Measurements from ENCODE around the gene TMEM53.

Gene TMEM53

DNA sequence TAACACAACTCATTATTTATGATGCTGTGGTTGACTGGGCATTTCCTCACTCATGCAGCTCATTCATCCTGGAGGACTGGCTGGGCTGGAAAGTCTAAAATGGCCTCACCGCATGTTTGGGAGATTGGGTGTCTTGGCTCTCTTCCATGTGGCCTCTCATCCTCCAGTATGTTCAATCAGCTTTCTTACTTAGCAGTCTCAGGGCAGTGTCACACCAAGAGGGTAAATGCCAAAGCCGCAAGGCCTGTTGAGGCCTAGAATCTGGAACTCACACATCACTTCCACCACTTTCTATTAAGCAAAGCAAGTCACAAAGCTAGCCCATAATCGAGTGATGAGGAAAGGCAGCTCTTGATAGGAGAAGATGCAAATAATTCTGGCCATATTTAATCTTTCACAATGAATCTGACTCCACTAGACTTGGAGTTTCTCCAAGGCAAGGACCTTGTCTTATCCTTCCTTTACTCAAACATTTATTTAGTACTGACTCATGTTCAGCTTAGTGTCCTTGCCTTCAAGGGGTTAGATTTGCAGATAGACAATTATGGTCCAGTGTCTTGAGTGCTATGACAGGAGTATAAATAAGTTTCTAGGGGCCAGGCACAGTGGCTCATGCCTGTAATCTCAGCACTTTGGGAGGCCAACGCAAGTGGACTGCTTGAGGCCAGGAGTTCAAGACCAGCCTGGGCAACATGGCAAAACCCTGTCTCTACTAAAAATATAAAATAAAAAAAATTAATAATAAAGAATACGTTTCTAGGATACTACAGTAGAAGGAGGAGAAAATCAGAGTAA lies 45.1 kb downstream of the TMEM53 start:
- DNase-seq (ENCODE audit: low read depth in 3 of 3) = no peak

DNA sequence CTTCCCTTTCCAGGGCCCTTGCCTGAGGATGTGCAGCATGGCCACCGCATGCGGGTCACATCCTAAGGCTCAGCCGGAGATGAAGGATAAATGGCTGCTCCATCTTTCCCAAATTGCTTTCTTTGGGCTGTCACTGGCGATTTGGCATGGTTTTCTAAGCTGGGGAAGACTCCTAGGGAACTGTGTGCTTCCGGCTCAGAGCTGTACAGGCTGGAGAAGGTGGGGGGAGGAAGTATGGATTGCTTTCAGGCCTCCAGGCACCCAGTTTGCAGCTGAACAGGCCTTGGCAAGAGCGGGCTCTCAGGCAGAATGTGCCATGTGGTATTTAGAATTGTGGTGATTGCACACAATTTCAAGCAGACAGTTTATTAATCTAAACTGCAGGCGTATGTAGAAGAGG lies 48.9 kb downstream of the TMEM53 start:
- DNase-seq (ENCODE audit: low read depth in 3 of 3) = no peak

DNA sequence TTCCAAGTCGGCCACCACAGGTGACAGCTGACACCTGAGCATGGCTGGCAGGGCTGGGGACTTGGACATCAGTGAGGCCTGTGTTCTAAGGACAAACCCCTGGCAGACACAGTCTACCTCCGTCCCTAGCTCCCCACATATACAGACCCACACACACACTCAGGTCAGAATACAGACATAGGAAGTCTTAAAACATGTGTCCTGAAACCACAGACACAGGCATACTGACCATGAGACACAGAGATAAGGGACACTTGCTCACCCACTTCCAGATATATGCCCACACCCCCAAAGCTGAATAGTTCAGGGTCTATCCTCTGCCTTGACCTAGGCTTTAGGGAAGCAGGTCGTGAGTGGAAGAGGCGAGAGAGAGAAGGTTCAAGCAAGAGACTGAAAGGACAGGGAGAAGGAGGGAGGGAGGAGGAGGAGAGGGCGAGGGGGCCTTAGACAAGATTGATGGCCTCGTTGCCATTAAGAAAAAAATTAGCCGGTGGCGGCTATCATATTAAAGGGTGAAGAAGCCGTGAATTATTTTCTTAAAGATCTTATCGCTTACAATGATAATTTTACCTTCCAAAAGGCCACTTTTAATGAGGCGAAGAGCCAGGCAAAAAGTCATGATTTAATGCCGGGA lies 49.9 kb downstream of the TMEM53 start:
- DNase-seq (ENCODE audit: low read depth in 3 of 3) = no peak

GRCh38 chr1:44621841-44622286 lies 52.4 kb downstream of the TMEM53 start:
- DNase-seq (ENCODE audit: low read depth in 3 of 3) = no peak

DNA sequence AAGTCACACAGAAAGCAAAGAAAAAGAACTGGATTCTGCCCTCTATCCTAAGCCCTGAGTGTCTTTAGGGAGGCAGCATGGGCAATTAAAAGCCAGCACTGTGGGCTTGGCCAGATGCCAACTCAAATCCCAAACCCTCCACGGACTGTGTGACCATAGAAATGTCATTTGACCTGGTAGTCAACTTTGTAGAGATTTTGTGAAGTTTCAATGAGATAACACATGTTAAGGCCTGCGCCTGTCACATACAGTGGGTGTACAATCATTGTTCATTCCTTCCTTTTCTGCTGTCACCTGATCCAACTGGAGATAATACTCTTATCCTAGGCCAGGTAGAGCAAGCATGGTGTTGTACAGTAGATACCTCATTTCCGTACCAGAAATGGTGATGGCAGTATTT lies 54.2 kb downstream of the TMEM53 start:
- no peak for DNase-seq (ENCODE audit: low read depth in 3 of 3)

GRCh38 chr1:44619261-44619900 lies 54.9 kb downstream of the TMEM53 start:
- DNase-seq (ENCODE audit: low read depth in 3 of 3) = no peak

GRCh38 chr1:44617703-44618029 lies 56.6 kb downstream of the TMEM53 start:
- no peak for DNase-seq (ENCODE audit: low read depth in 3 of 3)

DNA sequence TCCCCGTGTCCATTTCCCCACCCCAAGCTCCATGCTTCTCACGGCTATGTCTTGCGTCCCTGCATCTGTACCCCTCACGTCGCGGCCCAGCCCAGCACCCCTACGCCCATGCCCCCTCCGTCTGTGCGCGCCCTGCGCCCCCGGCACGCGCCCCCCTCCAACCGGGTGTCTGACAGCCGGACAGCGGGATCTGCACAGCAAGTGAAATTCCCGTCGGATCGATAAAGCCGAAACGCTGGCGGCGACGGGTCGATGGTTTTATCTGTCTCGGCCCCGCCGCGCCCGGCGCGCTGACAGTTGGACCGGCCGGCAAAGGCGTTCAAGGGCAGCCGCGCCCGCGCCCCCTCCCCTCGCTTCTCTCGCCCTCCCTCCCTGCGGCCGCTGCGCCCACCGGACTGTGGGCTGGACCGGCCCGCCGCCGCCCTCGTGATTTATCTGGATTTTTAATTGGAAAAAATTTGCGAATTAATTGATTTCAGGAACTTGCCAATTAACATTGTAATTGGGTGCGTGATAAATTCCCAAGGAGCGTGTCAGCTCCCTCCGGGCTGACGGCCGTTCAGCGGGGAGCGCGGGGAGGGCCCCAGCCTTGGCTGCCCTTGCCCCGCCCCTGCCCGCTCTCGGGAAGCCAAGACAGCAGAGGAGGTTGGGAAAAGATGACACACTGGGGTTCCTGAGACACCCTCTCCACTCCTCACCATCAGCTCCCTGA lies 57.1 kb downstream of the TMEM53 start:
- no peak for DNase-seq (ENCODE audit: low read depth in 3 of 3)

- DNase-seq (ENCODE audit: low read depth in 3 of 3) = no peak
Observed at GRCh38 chr1:44616284-44616990, 57.8 kb downstream of the TMEM53 start.

DNA sequence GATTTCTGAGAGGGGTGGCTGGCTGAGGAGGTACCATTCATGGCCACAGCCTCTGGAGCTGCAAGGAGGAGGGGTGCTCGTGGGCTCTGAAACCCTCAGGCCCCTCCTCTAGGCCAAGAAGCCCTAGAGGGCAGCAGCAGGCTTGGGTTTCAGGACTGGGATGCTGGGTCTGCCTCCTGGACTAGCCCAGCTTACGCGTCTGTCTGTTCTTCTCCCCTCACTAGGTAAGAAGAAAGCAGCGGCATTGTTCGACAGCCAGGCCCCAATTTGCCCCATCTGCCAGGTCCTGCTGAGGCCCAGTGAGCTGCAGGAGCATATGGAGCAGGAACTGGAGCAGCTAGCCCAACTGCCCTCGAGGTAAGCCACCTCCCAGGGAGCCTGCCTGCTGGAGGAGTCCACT lies 60.3 kb downstream of the TMEM53 start:
- DNase-seq (ENCODE audit: low read depth in 3 of 3) = no peak

- no peak for DNase-seq (ENCODE audit: low read depth in 3 of 3)
Observed at GRCh38 chr1:44611866-44612265, 62.4 kb downstream of the TMEM53 start.

DNA sequence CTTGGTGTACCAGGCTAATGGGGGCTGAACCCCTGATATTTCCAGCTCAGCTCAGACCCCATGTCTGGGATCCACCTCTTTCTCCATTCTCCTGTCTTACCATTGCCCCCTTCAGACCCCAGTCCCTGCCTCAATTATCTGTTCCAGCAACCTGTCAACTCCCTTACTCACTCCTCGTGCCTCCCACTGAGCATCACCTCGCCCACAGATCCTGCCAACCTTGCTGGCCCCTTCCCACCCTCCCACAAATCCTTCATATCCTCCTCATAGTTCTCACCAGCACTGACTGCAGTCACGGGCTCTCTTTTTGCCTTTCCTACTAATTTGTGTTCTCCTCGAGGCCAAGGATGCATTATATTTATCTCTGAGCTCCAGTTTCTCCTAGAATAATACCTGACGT lies 62.9 kb downstream of the TMEM53 start:
- no peak for DNase-seq (ENCODE audit: low read depth in 3 of 3)

GRCh38 chr1:44610527-44611148 lies 63.6 kb downstream of the TMEM53 start:
- DNase-seq (ENCODE audit: low read depth in 3 of 3) = no peak

DNA sequence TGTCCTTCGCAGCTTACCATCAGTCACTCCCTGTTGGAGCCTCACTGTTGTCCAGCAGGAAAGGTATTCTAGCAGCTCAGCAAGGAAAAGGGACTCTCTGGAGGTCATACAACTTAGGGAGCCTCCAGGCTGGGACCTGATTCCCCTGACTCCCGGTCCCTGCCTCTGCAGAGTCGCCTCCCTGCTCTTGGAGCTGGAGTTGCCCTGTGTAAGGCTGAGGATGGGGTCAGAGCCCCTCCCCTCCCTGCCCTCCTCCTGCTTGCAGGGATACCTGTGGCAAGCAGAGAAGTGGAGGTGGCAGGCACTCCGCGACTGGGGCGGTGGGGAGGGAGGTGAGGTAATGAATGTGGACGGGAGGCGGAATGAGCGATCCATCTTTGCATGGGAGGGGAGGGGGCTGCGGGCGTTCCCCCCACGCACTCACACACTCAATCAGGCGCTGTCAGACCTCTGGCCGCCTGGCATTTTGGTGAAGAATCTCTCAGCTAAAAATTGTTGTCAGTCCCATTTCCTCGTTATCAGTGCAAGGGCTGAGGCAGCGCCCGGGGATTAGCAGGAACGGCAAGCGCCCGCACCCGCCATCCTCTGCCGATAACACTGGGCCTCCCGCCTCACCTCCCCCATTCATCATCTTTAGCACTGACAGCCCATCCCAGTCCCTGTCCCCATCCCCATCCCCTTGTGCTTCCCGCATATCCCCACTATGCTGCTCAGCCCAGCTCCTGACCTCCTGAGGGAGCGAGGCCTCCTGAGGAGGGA lies 64.3 kb downstream of the TMEM53 start:
- DNase-seq (ENCODE audit: low read depth in 3 of 3) = no peak

DNA sequence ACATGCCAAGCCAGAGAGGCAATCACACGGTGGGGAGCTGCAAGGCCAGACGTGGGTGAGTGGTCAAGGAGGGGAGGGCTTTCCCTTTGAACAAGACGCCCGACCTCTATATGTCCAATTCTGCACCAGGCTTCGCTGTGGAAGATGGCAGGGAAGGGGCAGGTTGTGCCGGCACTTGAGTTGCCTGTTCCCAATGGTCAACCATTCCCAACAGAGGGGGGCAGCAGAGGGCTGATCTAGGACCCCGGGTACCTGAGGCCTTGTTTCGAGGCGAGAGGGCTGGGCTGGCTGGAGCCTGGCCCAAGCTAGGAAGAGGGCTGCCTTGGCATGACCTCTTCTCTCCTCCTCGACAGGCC lies 64.9 kb downstream of the TMEM53 start:
- no peak for DNase-seq (ENCODE audit: low read depth in 3 of 3)

DNA sequence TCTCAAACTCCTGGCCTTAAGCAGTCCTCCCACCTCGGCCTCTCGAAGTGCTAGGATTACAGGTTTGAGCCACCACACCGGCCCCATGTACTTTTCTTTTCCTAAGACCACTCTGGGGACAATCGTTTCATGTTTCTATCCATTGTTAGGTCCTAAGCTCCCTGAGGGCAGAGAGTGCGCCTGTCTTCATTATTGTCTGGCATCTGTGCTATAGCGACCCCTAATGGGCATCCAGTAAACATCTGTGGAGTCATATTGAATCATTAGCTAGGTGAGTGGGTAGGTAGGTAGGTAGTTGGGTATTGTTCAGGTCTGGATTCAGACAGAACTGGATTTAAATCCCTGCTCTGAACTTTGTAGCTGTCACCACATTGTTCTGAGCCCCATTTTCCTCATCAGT lies 66.1 kb downstream of the TMEM53 start:
- no peak for DNase-seq (ENCODE audit: low read depth in 3 of 3)

GRCh38 chr1:44606701-44607281 lies 67.5 kb downstream of the TMEM53 start:
- DNase-seq (ENCODE audit: low read depth in 3 of 3) = no peak

- DNase-seq (ENCODE audit: low read depth in 3 of 3) = no peak
Observed at GRCh38 chr1:44605914-44606615, 68.2 kb downstream of the TMEM53 start.

DNA sequence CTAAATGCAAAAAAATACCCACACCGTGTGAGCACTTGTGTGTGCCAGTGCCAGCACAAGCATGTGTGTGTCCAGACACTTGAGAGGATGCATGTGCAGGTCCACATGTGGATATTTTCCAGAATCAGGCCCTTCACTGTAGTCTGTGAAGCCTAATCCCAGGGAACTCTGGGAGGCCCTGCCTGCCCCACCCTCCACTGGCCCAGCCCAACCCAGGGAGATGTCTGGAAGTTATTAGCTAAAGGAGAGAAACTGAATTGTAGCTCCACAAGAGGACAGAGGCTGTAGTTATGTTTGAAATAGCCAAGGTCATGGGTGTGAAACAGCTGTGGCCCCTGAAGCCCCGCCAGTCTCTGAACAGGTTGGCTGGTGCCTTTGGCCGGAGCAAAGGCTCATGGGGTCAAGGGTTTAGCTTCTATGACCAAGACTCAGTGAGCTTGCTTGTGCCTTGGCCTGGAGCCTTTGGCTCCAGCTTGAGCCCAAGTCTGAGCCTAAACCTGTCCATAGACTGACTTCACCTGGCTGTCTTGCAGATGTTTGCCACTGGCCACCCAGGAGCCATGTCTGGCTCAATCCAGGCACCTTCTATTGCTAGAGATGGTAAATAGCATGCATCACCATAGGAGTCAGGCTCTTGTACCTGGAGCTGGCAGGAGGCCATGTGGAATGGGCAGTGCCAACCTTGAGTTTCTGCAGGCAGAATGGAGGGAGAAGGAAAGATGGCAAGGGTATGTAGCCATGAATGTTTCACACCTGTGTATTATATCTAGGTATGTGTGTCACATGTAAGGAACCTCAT lies 69.9 kb downstream of the TMEM53 start:
- no peak for DNase-seq (ENCODE audit: low read depth in 3 of 3)

All from stimulated activated CD4-positive, alpha-beta T cell treated with anti-CD3 and anti-CD28 coated beads, TNF-alpha, amount 100 ng/mL, for 4 hours (primary cell).